Transverse colon (tissue), 4 donors: ENCODE data around the gene PBX3. TPM values are rescaled to one million over a fixed set of nuclear protein-coding genes. Genes with fewer than 3 reads are reported as not detected.

Experiments used
- DNase-seq: peaks from one replicate; pipeline ENCODE4 v3.0.0-alpha.2; 2019
- H3K27ac ChIP-seq, 4 donors: fragments of 200-600 bp; sonication (generic); 2 replicates each; pipeline ENCODE4 v1.5.1; 2016 to 2018; ENCODE audit warnings: inconsistent platforms in 4 of 4
- H3K27me3 ChIP-seq: fragments of 200-600 bp; sonication (generic); 2 replicates; pipeline ENCODE4 v1.5.1; 2017; ENCODE audit warnings: inconsistent platforms
- H3K36me3 ChIP-seq, 4 donors: fragments of 200-600 bp; sonication (generic); 2 replicates each; pipeline ENCODE4 v1.5.1; 2017 to 2019; ENCODE audit warnings: inconsistent platforms in 4 of 4
- H3K4me1 ChIP-seq, 4 donors: fragments of 200-600 bp; sonication (generic); 2 replicates each; pipeline ENCODE4 v1.5.1; 2017 to 2020; ENCODE audit warnings: inconsistent platforms in 4 of 4
- H3K4me3 ChIP-seq, 4 donors: fragments of 200-600 bp; sonication (generic); 1 replicate in 1 of 4; 2 replicates in 3 of 4; pipeline versions ENCODE4 v1.5.1 to v1.6.1; 2017 to 2019; ENCODE audit warnings: inconsistent platforms in 4 of 4
- H3K9me3 ChIP-seq, 2 donors: fragments of 200-600 bp; sonication (generic); 2 replicates each; pipeline ENCODE4 v1.5.1; 2017 to 2019; ENCODE audit warnings: inconsistent platforms in 2 of 2
- EP300 ChIP-seq: sonication (generic); formaldehyde crosslinking; IDR thresholded peaks from one replicate; pipeline ENCODE4 v1.6.1; 2017; ENCODE audit warnings: antibody characterized with exemption, low read depth
- POLR2A ChIP-seq: fragments of 450-650 bp; IDR thresholded peaks from one replicate; pipeline ENCODE4 v1.6.1; 2016; ENCODE audit warnings: antibody characterized with exemption, mild to moderate bottlenecking, moderate library complexity
- POLR2AphosphoS5 ChIP-seq, 3 donors: sonication (generic); formaldehyde crosslinking; IDR thresholded peaks; one replicate each; pipeline ENCODE4 v1.6.1; 2016; ENCODE audit warnings: antibody characterized with exemption in 3 of 3
- WGBS, 2 donors: methylation state at CpG; one replicate each; pipeline ENCODE4 v1.1.5; 2018; ENCODE audit warnings: low coverage in 1 of 2; 5-methylcytosine and 5-hydroxymethylcytosine counted together
- in situ Hi-C, 4 donors: fragments of 200-750 bp; cut with MboI; loops; one replicate each; pipeline versions ENCODE4 v1.15.0 to v1.15.1; 2017; ENCODE audit warnings: low sequenced_read_pairs in 3 of 4, low pct_ligation_motif_present in 1 of 4, low pct_unique_long_range_greater_than_20kb in 1 of 4
- intact Hi-C: fragments of 100-400 bp; cut with DNase I; formaldehyde crosslinking; loops from one replicate; pipeline ENCODE4 v1.15.1; 2023; ENCODE audit warnings: low total_unique reads
- total RNA-seq, 4 donors: library from RNA; depleted of rRNA; stranded (reverse); fragments of >200 nt; gene quantifications; one replicate each; pipeline ENCODE4 v1.1.0, GENCODE V29; 2016
- TF ChIP-seq, protein P1 (sequence below), 5 experiments: fragments of 200-600 bp in 3 of 5; fragments of 450-650 bp in 2 of 5; sonication (generic) in 3 of 5; IDR thresholded peaks; 1 replicate in 2 of 5; 2 replicates in 3 of 5; pipeline ENCODE4 v1.5.1; 2016 to 2017; ENCODE audit warnings: antibody characterized with exemption in 5 of 5, inconsistent platforms in 3 of 5, mild to moderate bottlenecking in 2 of 5, moderate library complexity in 1 of 5

PBX3 gene
- total RNA-seq, 4 donors from 2014 or later, result 16.4 to 70.3 (median 20.4) TPM

DNA sequence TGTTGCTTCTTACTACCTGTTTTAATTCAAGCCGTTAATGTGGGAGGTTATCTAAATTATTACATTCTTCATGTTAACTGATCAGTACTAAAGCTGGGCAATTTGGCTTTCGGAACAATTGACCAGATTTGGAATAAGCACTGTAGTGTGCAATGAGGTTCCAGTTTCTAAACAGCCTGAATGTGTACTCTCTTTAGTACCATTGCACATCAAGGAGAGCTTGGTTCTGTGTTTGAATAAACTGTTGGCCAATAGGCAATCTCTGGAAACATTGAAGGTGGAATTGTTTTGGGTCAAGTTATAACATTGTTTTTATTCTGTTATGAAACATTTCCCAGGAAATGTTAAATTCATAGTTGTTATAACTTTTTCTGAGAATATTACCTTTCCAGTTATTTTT lies 105.2 kb downstream of the PBX3 start:
- TF ChIP-seq, protein P1, sequence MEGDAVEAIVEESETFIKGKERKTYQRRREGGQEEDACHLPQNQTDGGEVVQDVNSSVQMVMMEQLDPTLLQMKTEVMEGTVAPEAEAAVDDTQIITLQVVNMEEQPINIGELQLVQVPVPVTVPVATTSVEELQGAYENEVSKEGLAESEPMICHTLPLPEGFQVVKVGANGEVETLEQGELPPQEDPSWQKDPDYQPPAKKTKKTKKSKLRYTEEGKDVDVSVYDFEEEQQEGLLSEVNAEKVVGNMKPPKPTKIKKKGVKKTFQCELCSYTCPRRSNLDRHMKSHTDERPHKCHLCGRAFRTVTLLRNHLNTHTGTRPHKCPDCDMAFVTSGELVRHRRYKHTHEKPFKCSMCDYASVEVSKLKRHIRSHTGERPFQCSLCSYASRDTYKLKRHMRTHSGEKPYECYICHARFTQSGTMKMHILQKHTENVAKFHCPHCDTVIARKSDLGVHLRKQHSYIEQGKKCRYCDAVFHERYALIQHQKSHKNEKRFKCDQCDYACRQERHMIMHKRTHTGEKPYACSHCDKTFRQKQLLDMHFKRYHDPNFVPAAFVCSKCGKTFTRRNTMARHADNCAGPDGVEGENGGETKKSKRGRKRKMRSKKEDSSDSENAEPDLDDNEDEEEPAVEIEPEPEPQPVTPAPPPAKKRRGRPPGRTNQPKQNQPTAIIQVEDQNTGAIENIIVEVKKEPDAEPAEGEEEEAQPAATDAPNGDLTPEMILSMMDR (IDR thresholded peaks at IDR 0.05), result no peak
- TF ChIP-seq EP300 (no peak), POLR2AphosphoS5 (IDR thresholded peaks at IDR 0.05) (no peak), POLR2A (no peak)
- H3K27me3 ChIP-seq, result no peaks in the 10 kb centered on the region
- intact Hi-C loops (no loop called here), in situ Hi-C loops (no loop called here)
- H3K4me3 ChIP-seq, result no peak overlapping the region
- no peaks in the 10 kb centered on the region for H3K9me3 ChIP-seq
- H3K4me1 ChIP-seq, result peaks cover 0 to 4% (median 0%) of the 10 kb centered on the region in 4 donors
- no peak for DNase-seq
- WGBS, 2 donors, result 91 to 95% methylated on average over 2 of the region's 2 CpGs
- H3K36me3 ChIP-seq, result no peaks in the 10 kb centered on the region
- H3K27ac ChIP-seq, result no peak overlapping the region

DNA sequence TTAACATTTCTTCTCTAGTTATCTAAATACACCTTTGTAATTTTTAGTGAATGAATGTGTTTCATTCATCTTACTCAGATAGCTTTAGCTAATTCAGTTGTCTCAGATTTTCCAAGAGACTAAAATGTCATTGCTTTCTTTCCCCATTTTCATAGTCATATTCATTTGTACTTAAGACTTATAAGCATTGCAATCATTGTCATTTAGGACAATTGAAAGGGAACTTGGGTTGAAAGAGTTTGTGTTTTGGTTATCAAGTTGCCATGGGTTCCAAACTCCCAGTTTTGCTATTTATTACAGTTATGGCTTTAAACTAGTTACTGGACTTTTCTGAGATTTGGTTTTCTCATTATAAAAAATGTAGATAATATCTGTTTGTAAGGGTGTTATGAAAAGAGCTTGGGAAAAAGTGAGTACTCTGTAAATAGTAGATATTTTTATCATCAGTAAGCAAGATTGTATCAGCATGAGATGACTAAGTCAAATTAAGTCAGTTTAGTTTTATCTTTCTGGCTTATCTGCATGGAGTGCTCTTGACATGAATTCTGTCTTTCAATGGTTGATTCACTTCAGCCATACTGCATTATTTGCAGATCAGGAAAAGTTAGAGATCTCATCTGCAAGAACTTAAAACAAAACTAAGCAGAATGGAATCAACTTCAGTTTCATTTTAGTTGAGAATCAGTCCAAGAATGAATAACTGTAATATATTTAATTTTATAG lies 107.5 kb downstream of the PBX3 start:
- intact Hi-C loops (no loop called here), in situ Hi-C loops (no loop called here)
- DNase-seq, result no peak
- Histone ChIP-seq H3K36me3 (no peaks in the 10 kb centered on the region), H3K4me1 (peaks cover 0 to 4% (median 0%) of the 10 kb centered on the region in 4 donors), H3K27ac (no peak overlapping the region), H3K9me3 (no peaks in the 10 kb centered on the region), H3K27me3 (no peaks in the 10 kb centered on the region), H3K4me3 (no peak overlapping the region)
- no peak for TF ChIP-seq POLR2AphosphoS5 (IDR thresholded peaks at IDR 0.05)
- TF ChIP-seq, protein P1 (IDR thresholded peaks at IDR 0.05), result no peak
- no peak for TF ChIP-seq EP300
- TF ChIP-seq POLR2A, result no peak

DNA sequence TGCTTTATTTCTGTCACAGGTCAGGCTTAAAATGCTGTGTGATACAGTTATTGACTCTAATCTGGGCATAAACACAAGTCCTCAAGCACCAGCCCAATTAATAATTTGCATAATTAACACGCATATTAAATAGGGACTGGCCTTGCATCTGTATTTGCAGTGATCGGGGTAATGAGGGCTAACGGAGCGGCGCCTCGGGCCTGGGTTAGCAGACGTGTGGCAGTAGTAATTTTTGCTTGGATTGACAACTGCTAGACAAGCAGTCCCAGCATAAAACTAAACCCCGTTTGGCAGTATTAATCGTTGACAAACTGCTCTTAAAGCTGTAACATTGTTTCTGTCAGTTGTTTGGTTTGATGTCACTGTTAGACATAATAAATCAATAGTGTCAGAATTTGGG lies 109.2 kb downstream of the PBX3 start:
- Histone ChIP-seq H3K27ac (no peak overlapping the region), H3K4me1 (peaks cover 0 to 4% (median 0%) of the 10 kb centered on the region in 4 donors), H3K27me3 (no peaks in the 10 kb centered on the region), H3K36me3 (no peaks in the 10 kb centered on the region), H3K4me3 (no peak overlapping the region), H3K9me3 (no peaks in the 10 kb centered on the region)
- in situ Hi-C loops (no loop called here), intact Hi-C loops (no loop called here)
- WGBS, 2 donors, result 94 to 100% methylated on average over 1 to 9 of the region's 9 CpGs
- DNase-seq, result no peak
- TF ChIP-seq POLR2AphosphoS5 (IDR thresholded peaks at IDR 0.05) (no peak), POLR2A (no peak), EP300 (no peak)
- TF ChIP-seq, protein P1 (IDR thresholded peaks at IDR 0.05), result no peak

DNA sequence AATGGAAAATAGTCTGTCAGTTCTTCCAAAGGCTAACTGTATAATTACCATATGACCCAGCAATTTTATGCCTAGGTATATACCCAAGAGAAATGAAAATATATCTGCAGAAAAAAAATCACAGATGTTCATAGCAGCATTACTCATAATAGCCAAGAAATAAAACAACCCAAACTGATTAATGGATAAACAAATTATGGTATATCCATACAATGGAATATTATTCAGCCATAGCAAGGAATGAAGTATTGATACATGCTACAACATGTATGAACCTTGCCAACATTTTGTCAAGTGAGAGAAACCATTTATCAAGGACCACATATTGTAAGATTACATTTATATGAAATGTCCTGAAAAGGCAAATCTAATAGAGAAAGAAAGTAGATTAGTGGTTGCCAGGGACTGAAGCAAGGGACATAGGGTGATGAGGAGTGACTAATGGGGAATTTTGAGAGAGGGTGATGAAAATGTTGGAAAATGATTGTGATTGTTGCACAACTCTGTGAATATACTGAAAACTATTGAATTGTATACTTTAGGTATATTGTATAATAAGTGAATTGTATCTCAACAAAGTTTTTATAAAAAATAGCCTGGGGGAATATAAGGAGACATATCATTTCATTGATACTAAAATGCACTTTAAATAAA lies 114.4 kb downstream of the PBX3 start:
- in situ Hi-C loops, result no loop called here

More for the DNA sequence above, 114.4 kb downstream of the PBX3 start:
- TF ChIP-seq POLR2A (no peak), POLR2AphosphoS5 (IDR thresholded peaks at IDR 0.05) (no peak), EP300 (no peak)
- TF ChIP-seq, protein P1 (IDR thresholded peaks at IDR 0.05), result no peak
- Histone ChIP-seq H3K4me3 (no peak overlapping the region), H3K36me3 (no peaks in the 10 kb centered on the region), H3K4me1 (no peaks in the 10 kb centered on the region), H3K9me3 (no peaks in the 10 kb centered on the region), H3K27me3 (no peaks in the 10 kb centered on the region), H3K27ac (no peak overlapping the region)
- intact Hi-C loops, result no loop called here
- no peak for DNase-seq
